HepG2 (cell line): ENCODE data around the gene ACP2. TPM values are rescaled to one million over a fixed set of nuclear protein-coding genes. Genes with fewer than 3 reads are reported as not detected.

ENCODE experiments used
- BHLHE40 ChIP-seq: IDR thresholded peaks from 2 replicates; pipeline ENCODE4 v1.6.1; 2011; ENCODE audit warnings: low read length, improper control_type of control experiment
- GATAD1 ChIP-seq: IDR thresholded peaks from 2 replicates; pipeline ENCODE4 v1.6.1; 2016; ENCODE audit warnings: missing genetic modification reagents, missing compliant biosample characterization
- GTF3A ChIP-seq: sonication (generic); formaldehyde crosslinking; conservative IDR thresholded peaks from 2 replicates; pipeline ENCODE4 v1.4.0; 2020; ENCODE audit warnings: mild to moderate bottlenecking, missing genetic modification reagents
- MIER2 ChIP-seq: IDR thresholded peaks from 2 replicates; pipeline ENCODE4 v1.6.1; 2016; ENCODE audit warnings: missing biosample characterization, missing genetic modification reagents
- PHB2 ChIP-seq: fragments of 450-650 bp; IDR thresholded peaks from 2 replicates; pipeline ENCODE4 v1.6.1; 2018; ENCODE audit not compliant: partially characterized antibody
- SIX1 ChIP-seq: sonication (generic); formaldehyde crosslinking; IDR thresholded peaks from 2 replicates; pipeline ENCODE4 v1.4.0; 2020; ENCODE audit warnings: missing genetic modification reagents, borderline replicate concordance
- SKI ChIP-seq: fragments of 450-650 bp; IDR thresholded peaks from one replicate; pipeline ENCODE4 v1.6.1; 2018; ENCODE audit warnings: mild to moderate bottlenecking; ENCODE audit not compliant: partially characterized antibody
- SMAD9 ChIP-seq: sonication (generic); formaldehyde crosslinking; IDR thresholded peaks from 2 replicates; pipeline ENCODE4 v1.5.1; 2020; ENCODE audit warnings: mild to moderate bottlenecking, missing genetic modification reagents
- YEATS4 ChIP-seq: sonication (generic); formaldehyde crosslinking; IDR thresholded peaks from 2 replicates; pipeline ENCODE4 v1.4.0; 2020; ENCODE audit warnings: missing genetic modification reagents, borderline replicate concordance
- ZNF121 ChIP-seq: sonication (generic); formaldehyde crosslinking; IDR thresholded peaks from 2 replicates; pipeline ENCODE4 v1.5.0; 2020; ENCODE audit warnings: mild to moderate bottlenecking, missing genetic modification reagents
- ZNF225 ChIP-seq: sonication (generic); formaldehyde crosslinking; IDR thresholded peaks from 2 replicates; pipeline ENCODE4 v1.4.0; 2020; ENCODE audit warnings: mild to moderate bottlenecking, missing genetic modification reagents
- ZNF354B ChIP-seq: sonication (generic); formaldehyde crosslinking; IDR thresholded peaks from 2 replicates; pipeline ENCODE4 v1.8.0; 2022; ENCODE audit warnings: mild to moderate bottlenecking, missing genetic modification reagents
- ZNF549 ChIP-seq: sonication (generic); formaldehyde crosslinking; IDR thresholded peaks from 2 replicates; pipeline ENCODE4 v1.5.0; 2020; ENCODE audit warnings: missing genetic modification reagents
- ZNF574 ChIP-seq: sonication (generic); formaldehyde crosslinking; IDR thresholded peaks from 2 replicates; pipeline ENCODE4 v1.4.0; 2020; ENCODE audit warnings: missing genetic modification reagents
- ZNF7 ChIP-seq: IDR thresholded peaks from 2 replicates; pipeline ENCODE4 v1.6.1; 2016; ENCODE audit warnings: missing biosample characterization, missing genetic modification reagents
- ZNF766 ChIP-seq: sonication (generic); formaldehyde crosslinking; IDR thresholded peaks from 2 replicates; pipeline ENCODE4 v1.5.0; 2020; ENCODE audit warnings: missing genetic modification reagents, borderline replicate concordance
- ZNF850 ChIP-seq: sonication (generic); formaldehyde crosslinking; conservative IDR thresholded peaks from 2 replicates; pipeline ENCODE4 v1.9.0; 2021; ENCODE audit warnings: mild to moderate bottlenecking, missing genetic modification reagents
- polyA plus RNA-seq, 8 experiments: library from polyadenylated mRNA; depleted of rRNA in 3 of 8; stranded (reverse) in 7 of 8; unstranded in 1 of 8; fragments of >200 nt; fragmentation: Illumina TruSeq in 4 of 8; extraction: Trizol in 4 of 8; gene quantifications; 2 replicates each; pipeline versions ENCODE4 v1.2.1 to v1.2.3, GENCODE V29; 2011 to 2016; ENCODE audit warnings: low read depth in 4 of 8, missing spikeins in 1 of 8, mixed read lengths in 1 of 8; ENCODE audit not compliant: insufficient read depth in 1 of 8
- total RNA-seq, 5 experiments: library from RNA; depleted of rRNA; stranded (reverse); fragments of >200 nt; fragmentation: Illumina TruSeq; extraction: Trizol; gene quantifications; 2 replicates each; pipeline ENCODE4 v1.2.3, GENCODE V29; 2016; ENCODE audit warnings: low read depth in 1 of 5
- TF ChIP-seq, protein P1 (sequence below): sonication (generic); formaldehyde crosslinking; IDR thresholded peaks from 2 replicates; pipeline ENCODE4 v1.5.0; 2020; ENCODE audit warnings: missing genetic modification reagents, mild to moderate bottlenecking, borderline replicate concordance
- TF ChIP-seq, protein P2 (sequence below): sonication (generic); formaldehyde crosslinking; IDR thresholded peaks from 2 replicates; pipeline ENCODE4 v1.5.0; 2020; ENCODE audit warnings: missing genetic modification reagents
- TF ChIP-seq, protein P3 (sequence below): sonication (generic); formaldehyde crosslinking; IDR thresholded peaks from 2 replicates; pipeline ENCODE4 v1.5.1; 2020; ENCODE audit warnings: missing genetic modification reagents, mild to moderate bottlenecking, borderline replicate concordance
- TF ChIP-seq, protein P4 (sequence below): sonication (generic); formaldehyde crosslinking; IDR thresholded peaks from 2 replicates; pipeline ENCODE4 v1.4.0; 2020; ENCODE audit warnings: low read depth, mild to moderate bottlenecking, missing genetic modification reagents

Gene ACP2
- total and polyA plus RNA-seq, 2 of the 13 experiments (the other 11 are each of a cell fraction or from before 2014, with no cell fraction given), result 17.7 to 20.2 TPM

DNA sequence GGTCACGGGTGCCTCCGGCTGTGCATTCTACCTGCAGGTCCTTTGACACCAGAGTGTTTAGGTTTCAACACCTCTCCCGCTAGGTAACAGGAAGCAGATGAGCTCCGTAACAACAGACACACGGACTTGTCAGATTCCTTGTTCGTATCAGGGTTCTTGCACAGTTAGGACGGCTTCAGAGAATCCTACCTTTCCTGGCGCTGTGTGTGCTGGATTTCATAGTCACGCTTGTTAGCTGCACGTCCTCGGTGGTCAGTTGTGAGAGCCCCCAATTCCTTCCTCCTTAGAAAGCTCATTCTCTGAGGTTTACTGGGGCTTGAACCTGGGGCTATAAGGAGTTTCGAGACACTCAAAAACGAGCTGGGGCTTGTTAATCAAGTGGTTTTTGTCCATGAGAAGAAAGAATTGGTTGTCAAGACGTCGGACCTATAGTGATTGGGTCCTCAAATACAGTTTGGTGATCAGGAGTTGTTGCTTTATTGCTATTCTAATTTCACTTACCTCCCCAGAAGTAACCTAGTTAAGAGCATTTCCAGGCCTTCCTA is 33.2 kb downstream of the ACP2 start (continued):
- TF ChIP-seq ZNF574 (CRISPR knock-in tag), result no peak
- TF ChIP-seq ZNF121 (CRISPR knock-in tag), result no peak
- TF ChIP-seq GATAD1 (CRISPR knock-in tag), result no peak
- TF ChIP-seq ZNF225, result no peak
- TF ChIP-seq, protein P1, sequence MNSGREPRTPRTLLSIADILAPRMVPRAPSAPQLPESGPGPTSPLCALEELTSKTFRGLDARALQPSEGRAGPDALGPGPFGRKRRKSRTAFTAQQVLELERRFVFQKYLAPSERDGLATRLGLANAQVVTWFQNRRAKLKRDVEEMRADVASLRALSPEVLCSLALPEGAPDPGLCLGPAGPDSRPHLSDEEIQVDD, result no peak
- no peak for TF ChIP-seq ZNF549 (CRISPR knock-in tag)
- no peak for TF ChIP-seq SMAD9 (CRISPR knock-in tag)
- no peak for TF ChIP-seq MIER2 (CRISPR knock-in tag)
- TF ChIP-seq ZNF850 (CRISPR knock-in tag), result no peak
- no peak for TF ChIP-seq YEATS4
- TF ChIP-seq, protein P2, sequence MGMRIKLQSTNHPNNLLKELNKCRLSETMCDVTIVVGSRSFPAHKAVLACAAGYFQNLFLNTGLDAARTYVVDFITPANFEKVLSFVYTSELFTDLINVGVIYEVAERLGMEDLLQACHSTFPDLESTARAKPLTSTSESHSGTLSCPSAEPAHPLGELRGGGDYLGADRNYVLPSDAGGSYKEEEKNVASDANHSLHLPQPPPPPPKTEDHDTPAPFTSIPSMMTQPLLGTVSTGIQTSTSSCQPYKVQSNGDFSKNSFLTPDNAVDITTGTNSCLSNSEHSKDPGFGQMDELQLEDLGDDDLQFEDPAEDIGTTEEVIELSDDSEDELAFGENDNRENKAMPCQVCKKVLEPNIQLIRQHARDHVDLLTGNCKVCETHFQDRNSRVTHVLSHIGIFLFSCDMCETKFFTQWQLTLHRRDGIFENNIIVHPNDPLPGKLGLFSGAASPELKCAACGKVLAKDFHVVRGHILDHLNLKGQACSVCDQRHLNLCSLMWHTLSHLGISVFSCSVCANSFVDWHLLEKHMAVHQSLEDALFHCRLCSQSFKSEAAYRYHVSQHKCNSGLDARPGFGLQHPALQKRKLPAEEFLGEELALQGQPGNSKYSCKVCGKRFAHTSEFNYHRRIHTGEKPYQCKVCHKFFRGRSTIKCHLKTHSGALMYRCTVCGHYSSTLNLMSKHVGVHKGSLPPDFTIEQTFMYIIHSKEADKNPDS (CRISPR knock-in tag), result peak; percentile 21; the same call in 1 of the 2 replicates
- no peak for TF ChIP-seq PHB2
- no peak for TF ChIP-seq BHLHE40
- TF ChIP-seq, protein P3, sequence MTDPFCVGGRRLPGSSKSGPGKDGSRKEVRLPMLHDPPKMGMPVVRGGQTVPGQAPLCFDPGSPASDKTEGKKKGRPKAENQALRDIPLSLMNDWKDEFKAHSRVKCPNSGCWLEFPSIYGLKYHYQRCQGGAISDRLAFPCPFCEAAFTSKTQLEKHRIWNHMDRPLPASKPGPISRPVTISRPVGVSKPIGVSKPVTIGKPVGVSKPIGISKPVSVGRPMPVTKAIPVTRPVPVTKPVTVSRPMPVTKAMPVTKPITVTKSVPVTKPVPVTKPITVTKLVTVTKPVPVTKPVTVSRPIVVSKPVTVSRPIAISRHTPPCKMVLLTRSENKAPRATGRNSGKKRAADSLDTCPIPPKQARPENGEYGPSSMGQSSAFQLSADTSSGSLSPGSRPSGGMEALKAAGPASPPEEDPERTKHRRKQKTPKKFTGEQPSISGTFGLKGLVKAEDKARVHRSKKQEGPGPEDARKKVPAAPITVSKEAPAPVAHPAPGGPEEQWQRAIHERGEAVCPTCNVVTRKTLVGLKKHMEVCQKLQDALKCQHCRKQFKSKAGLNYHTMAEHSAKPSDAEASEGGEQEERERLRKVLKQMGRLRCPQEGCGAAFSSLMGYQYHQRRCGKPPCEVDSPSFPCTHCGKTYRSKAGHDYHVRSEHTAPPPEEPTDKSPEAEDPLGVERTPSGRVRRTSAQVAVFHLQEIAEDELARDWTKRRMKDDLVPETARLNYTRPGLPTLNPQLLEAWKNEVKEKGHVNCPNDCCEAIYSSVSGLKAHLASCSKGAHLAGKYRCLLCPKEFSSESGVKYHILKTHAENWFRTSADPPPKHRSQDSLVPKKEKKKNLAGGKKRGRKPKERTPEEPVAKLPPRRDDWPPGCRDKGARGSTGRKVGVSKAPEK, result 0 out of 2 replicates have a peak, but pooled peaks have one; percentile 59
- TF ChIP-seq SIX1 (CRISPR knock-in tag), result no peak
- no peak for TF ChIP-seq ZNF354B (CRISPR knock-in tag)
- TF ChIP-seq ZNF7, result no peak
- TF ChIP-seq SKI, result no peak
- TF ChIP-seq GTF3A (CRISPR knock-in tag), result 0 out of 2 replicates have a peak, but pooled peaks have one; percentile 39
- no peak for TF ChIP-seq ZNF766 (CRISPR knock-in tag)
- TF ChIP-seq, protein P4, sequence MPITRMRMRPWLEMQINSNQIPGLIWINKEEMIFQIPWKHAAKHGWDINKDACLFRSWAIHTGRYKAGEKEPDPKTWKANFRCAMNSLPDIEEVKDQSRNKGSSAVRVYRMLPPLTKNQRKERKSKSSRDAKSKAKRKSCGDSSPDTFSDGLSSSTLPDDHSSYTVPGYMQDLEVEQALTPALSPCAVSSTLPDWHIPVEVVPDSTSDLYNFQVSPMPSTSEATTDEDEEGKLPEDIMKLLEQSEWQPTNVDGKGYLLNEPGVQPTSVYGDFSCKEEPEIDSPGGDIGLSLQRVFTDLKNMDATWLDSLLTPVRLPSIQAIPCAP, result no peak
